ENCODE measurements around the gene SPDYE1. TPM values are rescaled to one million over a fixed set of nuclear protein-coding genes. Genes with fewer than 3 reads are reported as not detected.
A peak's percentile ranks its signal among the peaks of the same experiment; 100 is the strongest.

Gene SPDYE1
- total RNA-seq, 4 donors from 2014 or later = not detected

DNA sequence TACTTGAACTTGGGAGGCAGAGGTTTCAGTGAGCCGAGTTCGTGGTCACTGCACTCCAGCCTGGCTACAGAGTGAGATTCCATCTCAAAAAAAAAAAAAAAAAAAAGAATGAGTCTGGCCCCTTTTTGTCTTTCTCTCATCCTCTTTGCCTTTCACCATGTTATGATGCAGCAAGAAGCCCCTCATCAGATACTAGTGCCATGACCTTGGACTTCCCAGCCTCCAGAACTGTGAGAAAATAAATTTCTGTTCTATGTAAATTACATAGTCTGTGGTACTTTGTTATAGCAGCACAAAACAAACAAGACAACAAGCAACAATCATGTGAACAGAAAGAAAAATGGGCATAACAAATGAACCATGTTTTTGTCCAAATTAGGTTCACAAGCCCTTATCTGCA is 44.5 kb downstream of the SPDYE1 start:
- DNase-seq (ENCODE audit: low spot score) (no peak), ATAC-seq (ENCODE audit: low FRiP score) (no peak)
- TF ChIP-seq, protein P1, sequence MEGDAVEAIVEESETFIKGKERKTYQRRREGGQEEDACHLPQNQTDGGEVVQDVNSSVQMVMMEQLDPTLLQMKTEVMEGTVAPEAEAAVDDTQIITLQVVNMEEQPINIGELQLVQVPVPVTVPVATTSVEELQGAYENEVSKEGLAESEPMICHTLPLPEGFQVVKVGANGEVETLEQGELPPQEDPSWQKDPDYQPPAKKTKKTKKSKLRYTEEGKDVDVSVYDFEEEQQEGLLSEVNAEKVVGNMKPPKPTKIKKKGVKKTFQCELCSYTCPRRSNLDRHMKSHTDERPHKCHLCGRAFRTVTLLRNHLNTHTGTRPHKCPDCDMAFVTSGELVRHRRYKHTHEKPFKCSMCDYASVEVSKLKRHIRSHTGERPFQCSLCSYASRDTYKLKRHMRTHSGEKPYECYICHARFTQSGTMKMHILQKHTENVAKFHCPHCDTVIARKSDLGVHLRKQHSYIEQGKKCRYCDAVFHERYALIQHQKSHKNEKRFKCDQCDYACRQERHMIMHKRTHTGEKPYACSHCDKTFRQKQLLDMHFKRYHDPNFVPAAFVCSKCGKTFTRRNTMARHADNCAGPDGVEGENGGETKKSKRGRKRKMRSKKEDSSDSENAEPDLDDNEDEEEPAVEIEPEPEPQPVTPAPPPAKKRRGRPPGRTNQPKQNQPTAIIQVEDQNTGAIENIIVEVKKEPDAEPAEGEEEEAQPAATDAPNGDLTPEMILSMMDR (IDR thresholded peaks at IDR 0.05) = no peak

DNA sequence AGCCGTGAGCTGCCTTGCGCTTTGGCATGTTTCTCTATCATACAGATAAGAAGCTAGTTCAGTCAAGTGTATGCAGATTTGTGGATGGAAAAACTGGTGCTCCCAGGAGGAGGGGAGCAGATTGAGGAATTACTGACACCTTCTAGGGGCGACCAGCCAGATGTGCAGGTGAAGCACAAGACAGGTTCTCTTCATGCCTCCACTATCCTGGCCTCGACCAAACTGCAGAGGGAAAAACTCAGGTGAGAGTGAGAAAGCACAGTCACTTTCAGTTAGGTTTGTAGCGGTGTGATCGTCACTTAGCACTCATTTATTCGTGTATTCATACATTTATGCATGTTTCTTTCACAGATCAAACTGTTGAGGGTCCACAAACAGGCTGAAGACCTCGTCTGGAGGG is 46.2 kb downstream of the SPDYE1 start:
- no peak for ATAC-seq (ENCODE audit: low FRiP score)
- TF ChIP-seq, protein P1 (IDR thresholded peaks at IDR 0.05) = no peak
- no peak for DNase-seq (ENCODE audit: low spot score)

DNA sequence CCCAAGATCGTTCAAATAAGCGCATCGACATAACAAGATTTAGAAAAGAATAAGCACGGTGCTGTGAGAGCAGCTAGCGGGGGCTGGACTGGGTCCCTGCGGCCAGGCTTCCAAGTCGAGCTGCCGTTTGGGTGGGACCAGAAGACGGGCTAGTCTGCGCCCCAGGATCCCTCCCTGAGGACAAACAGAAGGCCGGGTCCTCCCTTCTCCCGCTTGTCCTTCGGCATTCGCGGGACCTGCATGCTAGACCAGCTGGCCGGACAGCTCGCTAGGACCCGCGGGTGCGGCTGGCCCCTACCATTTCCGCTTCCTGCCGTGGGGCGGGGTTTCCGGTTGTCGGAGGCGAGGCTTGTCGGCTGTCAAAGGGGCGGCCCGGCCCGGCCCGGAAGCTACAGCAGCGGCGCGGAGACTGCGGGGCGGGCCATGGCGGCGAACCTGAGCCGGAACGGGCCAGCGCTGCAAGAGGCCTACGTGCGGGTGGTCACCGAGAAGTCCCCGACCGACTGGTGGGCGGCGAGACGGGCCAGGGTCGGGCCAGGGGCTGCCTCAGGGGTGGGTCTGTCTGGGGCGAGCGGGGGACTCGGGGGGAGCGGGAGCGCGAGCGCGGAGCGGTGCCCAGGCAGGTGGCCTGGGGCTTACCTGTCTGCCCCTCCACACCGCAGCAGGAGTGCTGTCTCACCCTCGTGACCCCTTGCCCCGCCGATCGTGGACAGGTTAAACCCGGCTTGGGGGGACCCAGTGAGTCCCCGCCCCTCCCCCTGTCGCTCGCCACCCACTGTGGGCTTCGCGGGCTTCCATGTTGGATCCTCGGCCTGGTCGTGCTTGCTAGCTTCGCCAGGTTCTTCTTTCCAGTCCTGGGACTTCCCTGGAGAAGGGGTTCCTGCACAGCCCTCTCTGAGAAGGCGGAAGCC is 46.9 kb downstream of the SPDYE1 start, which contains the start of gene DBNL:
Gene DBNL, plus strand, starts transcription at position 388 of the 911 bp plus-strand sequence. Its CDS starts 36 bp downstream, at position 424.
- ATAC-seq (ENCODE audit: low FRiP score) (peak; percentile 89), DNase-seq (ENCODE audit: low spot score) (peak; percentile 82)
- TF ChIP-seq, protein P1 (IDR thresholded peaks at IDR 0.05) = no peak

DNA sequence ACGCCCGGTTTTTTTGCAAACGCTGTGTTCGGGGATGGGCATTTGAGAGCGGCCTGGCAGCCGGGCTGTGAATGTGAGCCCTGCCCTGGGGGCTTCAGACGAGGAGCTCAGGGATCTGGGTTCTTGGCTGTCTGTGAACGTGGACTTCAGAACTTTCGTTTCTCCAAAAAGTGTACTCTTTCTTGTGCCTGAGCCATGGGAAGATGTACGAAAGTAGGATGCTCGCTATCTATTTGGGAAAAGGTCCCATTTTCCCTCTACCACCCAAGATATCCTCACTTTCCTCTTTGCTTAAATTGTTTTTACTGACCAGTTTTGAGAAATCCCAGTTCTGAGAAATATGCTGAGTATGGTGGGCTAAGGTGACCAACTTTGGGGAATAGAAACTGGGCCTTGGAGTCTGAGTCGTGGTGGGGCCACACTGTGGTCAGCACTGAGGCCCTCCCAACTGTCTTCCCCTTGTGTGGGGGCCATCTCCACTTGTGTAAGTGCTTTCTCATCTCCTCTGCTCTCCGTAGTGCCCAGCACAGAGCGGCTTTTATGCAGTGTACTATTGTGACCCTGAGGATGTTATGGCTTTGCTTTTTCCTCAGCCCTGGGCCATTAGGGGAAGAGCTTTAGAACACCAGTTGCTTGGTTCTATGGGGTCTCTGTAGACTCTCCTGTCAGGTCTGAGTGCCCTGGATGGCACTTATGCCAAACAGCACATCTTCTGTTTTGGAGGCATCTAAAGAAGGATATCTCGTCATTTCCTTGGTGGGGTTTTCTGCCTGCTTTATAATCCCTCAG is 47.7 kb downstream of the SPDYE1 start:
- no peak for DNase-seq (ENCODE audit: low spot score)
- TF ChIP-seq, protein P1 (IDR thresholded peaks at IDR 0.05) = no peak
- no peak for ATAC-seq (ENCODE audit: low FRiP score)

DNA sequence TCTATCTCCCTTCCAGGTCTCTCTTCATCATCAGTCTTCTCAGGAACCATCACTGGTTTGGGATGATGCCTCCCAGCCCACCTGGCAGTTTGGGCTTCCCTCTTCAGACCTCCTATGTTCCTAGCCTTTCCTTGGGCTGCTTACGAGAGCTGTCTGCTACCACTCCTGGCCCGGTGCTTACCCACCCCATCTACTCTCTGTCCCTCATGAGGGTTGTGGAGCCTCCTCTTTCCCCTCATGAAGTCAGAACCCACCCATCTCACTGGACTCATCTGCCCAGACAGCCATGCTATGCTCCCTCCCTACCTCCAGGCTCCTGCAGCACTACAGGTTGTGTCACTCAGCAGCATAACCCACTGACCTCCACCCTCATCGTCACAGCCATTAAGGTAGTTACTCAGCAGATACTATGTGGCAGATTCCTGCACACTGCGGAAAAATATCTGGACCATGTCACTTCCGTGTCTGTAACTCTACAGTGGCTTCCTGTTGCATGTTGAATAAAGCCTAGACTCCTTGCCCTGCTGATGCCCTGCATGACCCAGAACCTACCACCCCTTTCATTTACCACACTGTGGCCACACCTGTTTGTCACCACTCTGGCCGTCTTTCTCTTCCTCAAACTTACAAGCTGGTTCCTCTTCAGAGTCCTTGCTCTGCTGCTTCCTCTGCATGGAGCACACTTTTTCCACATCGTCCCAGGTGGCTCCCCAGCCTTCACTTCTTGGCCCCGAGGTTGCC is 48.8 kb downstream of the SPDYE1 start:
- TF ChIP-seq, protein P1 (IDR thresholded peaks at IDR 0.05) = no peak
- DNase-seq (ENCODE audit: low spot score) (no peak), ATAC-seq (ENCODE audit: low FRiP score) (no peak)

DNA sequence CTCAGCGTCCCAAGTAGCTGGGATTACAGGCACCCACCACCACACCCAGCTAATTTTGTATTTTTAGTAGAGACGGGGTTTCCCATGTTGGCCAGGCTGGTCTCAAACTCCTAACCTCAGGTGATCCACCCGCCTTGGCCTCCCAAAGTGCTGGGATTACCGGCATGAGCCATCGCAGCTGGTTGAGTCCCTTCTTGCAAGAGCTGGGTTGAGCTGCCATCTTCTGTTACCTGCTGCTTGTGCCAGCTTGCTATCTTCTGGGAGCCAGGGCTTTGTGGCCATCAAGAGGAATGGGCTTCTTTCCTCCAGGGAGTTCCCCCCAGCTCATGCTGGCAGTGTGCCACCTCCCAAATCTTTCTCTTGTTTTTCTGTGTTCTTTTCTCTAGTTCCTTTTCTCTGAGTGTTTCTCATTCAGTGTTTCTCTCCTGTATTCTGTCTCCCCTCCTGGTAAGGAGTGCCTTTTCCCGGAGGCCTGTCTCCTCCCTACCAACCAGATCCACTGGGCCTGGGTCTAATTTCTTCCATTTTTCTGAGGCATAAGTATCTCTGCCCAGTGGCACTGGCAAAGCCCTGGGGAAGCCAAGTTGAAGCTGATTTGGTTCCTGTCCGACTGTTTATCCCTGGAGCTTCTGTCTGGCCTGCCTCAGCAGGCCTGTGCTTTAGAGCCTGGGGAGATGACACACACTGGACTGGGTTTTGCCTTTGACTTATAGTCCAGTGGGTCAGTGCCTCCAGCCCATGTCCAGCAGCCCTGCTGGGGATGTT is 50.5 kb downstream of the SPDYE1 start:
- TF ChIP-seq, protein P1 (IDR thresholded peaks at IDR 0.05) = no peak
- DNase-seq (ENCODE audit: low spot score) (no peak), ATAC-seq (ENCODE audit: low FRiP score) (no peak)
